Breast epithelium (tissue), 3 donors: ENCODE data around the gene ANAPC7.

Experiments used
- POLR2A ChIP-seq: fragments of 450-650 bp; IDR thresholded peaks from one replicate; pipeline ENCODE4 v1.6.1; 2016; ENCODE audit warnings: antibody characterized with exemption, mild to moderate bottlenecking, moderate library complexity
- POLR2AphosphoS5 ChIP-seq, 3 donors: sonication (generic); formaldehyde crosslinking; IDR thresholded peaks; one replicate each; pipeline ENCODE4 v1.6.1; 2017; ENCODE audit warnings: antibody characterized with exemption in 3 of 3
- TF ChIP-seq, protein P1 (sequence below), 3 donors: fragments of 450-650 bp; IDR thresholded peaks; one replicate each; pipeline ENCODE4 v1.5.1; 2016 to 2017; ENCODE audit warnings: antibody characterized with exemption in 3 of 3, mild to moderate bottlenecking in 3 of 3, moderate library complexity in 3 of 3

DNA sequence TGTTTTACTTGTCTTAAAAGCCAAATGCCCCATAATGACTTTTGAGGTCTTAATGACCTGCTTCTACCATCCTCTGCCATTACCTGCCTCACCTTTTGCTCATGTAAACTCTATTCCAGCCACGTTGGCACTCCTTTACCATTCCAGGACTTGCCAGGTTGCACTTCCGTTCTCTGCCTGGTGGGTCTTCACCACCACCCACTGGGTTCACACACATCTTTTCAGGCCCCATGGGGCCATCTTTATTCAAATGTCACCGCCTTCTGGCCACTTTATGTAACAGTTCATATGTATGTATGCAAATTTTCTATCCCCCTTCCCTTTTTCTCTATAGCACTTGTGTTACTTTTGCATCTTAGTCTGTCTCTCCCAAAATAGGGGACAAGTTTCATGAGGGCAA is 64.8 kb downstream of the ANAPC7 start:
- TF ChIP-seq, protein P1, sequence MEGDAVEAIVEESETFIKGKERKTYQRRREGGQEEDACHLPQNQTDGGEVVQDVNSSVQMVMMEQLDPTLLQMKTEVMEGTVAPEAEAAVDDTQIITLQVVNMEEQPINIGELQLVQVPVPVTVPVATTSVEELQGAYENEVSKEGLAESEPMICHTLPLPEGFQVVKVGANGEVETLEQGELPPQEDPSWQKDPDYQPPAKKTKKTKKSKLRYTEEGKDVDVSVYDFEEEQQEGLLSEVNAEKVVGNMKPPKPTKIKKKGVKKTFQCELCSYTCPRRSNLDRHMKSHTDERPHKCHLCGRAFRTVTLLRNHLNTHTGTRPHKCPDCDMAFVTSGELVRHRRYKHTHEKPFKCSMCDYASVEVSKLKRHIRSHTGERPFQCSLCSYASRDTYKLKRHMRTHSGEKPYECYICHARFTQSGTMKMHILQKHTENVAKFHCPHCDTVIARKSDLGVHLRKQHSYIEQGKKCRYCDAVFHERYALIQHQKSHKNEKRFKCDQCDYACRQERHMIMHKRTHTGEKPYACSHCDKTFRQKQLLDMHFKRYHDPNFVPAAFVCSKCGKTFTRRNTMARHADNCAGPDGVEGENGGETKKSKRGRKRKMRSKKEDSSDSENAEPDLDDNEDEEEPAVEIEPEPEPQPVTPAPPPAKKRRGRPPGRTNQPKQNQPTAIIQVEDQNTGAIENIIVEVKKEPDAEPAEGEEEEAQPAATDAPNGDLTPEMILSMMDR (IDR thresholded peaks at IDR 0.05), result no peak
- TF ChIP-seq POLR2AphosphoS5 (IDR thresholded peaks at IDR 0.05) (no peak), POLR2A (no peak)
